Endothelial cell of umbilical vein (primary cell): Measurements from ENCODE around the gene MED16. TPM values are rescaled to one million over a fixed set of nuclear protein-coding genes. Genes with fewer than 3 reads are reported as not detected.

Experiments used
- BruUV-seq: library from RNA; stranded (reverse); fragments of 400-500 nt; replicated peaks from 2 replicates; lab custom pipeline; 2021; lab: Mats Ljungman, UMichigan
- CTCF ChIA-PET: fragments of 300-600, 350-600 bp; sonication (Branson Sonifier 250); formaldehyde crosslinking; loops from one replicate; lab custom pipeline; 2021; ENCODE audit warnings: antibody characterized with exemption, inconsistent platforms; lab: Charles Lee
- POLR2A ChIA-PET: fragments of 300-600, 350-600 bp; sonication (Branson Sonifier 250); formaldehyde crosslinking; loops from one replicate; lab custom pipeline; 2021; ENCODE audit warnings: antibody characterized with exemption, inconsistent platforms; lab: Charles Lee
- DNase-seq: peaks from one replicate; pipeline ENCODE4 v3.0.0-alpha.2; 2011; ENCODE audit warnings: low read depth, low spot score
- FAIRE-seq: peaks from 2 replicates; lab custom pipeline; 2011; peaks lifted over from hg19 to GRCh38; lab: Jason Lieb, UNC
- H2AFZ ChIP-seq: 2 replicates; pipeline ENCODE4 v1.6.0; 2012; ENCODE audit warnings: low read depth, low read length, control low read depth, inconsistent platforms
- H3K27ac ChIP-seq: 2 replicates; pipeline ENCODE4 v1.5.1; 2011; ENCODE audit warnings: low read depth, mild to moderate bottlenecking, control low read depth, low read length, moderate library complexity; ENCODE audit not compliant: insufficient read depth
- H3K27me3 ChIP-seq, 2 experiments: 2 replicates each; pipeline versions ENCODE4 v1.6.0 to v1.6.1; 2011; ENCODE audit warnings: low read length in 2 of 2, mixed read lengths in 1 of 2; ENCODE audit not compliant: control insufficient read depth in 2 of 2, insufficient read depth in 2 of 2
- H3K36me3 ChIP-seq, 2 experiments: 2 replicates in 1 of 2; 3 replicates in 1 of 2; pipeline ENCODE4 v1.5.1; 2011; ENCODE audit warnings: low read length in 2 of 2, mild to moderate bottlenecking in 1 of 2, moderate library complexity in 1 of 2; ENCODE audit not compliant: control insufficient read depth in 2 of 2, insufficient read depth in 2 of 2; ENCODE audit errors: extremely low read depth in 1 of 2
- H3K4me1 ChIP-seq: 3 replicates; pipeline ENCODE4 v1.5.1; 2011; ENCODE audit warnings: mild to moderate bottlenecking, low read length; ENCODE audit not compliant: control insufficient read depth, insufficient read depth; ENCODE audit errors: extremely low read depth
- H3K4me2 ChIP-seq: 2 replicates; pipeline ENCODE4 v1.6.1; 2011; ENCODE audit warnings: low read length, control low read depth, mixed read lengths; ENCODE audit not compliant: insufficient read depth
- H3K4me3 ChIP-seq, 3 experiments: fragments of 200-600 bp in 1 of 3; sonication (generic), shearing (Covaris generic) in 1 of 3; replicated peaks in 1 of 3; 2 replicates each; pipeline ENCODE4 v1.5.1; 2011 to 2016; ENCODE audit warnings: control low read depth in 3 of 3, low read length in 3 of 3, mild to moderate bottlenecking in 2 of 3, inconsistent platforms in 1 of 3, low read depth in 1 of 3, moderate library complexity in 1 of 3; ENCODE audit not compliant: insufficient read depth in 1 of 3
- H3K79me2 ChIP-seq: 2 replicates; pipeline ENCODE4 v1.6.0; 2012; ENCODE audit warnings: low read length, inconsistent platforms; ENCODE audit not compliant: control insufficient read depth, insufficient read depth
- H3K9ac ChIP-seq: replicated peaks from 2 replicates; pipeline ENCODE3; 2011; ENCODE audit warnings: low read length, control low read depth; ENCODE audit not compliant: insufficient read depth; ENCODE audit errors: extremely low read depth
- H3K9me1 ChIP-seq: replicated peaks from 3 replicates; pipeline ENCODE4 v1.6.0; 2011; ENCODE audit warnings: mild to moderate bottlenecking, low read length; ENCODE audit not compliant: control insufficient read depth, insufficient read depth; ENCODE audit errors: extremely low read depth
- H3K9me3 ChIP-seq: replicated peaks from 2 replicates; pipeline ENCODE4 v1.5.1; 2012; ENCODE audit warnings: low read length, inconsistent platforms; ENCODE audit not compliant: control insufficient read depth, insufficient read depth
- H4K20me1 ChIP-seq: replicated peaks from 2 replicates; pipeline ENCODE3; 2011; ENCODE audit warnings: mild to moderate bottlenecking, low read length; ENCODE audit not compliant: control insufficient read depth, insufficient read depth; ENCODE audit errors: extremely low read depth
- EZH2 ChIP-seq: IDR thresholded peaks from 2 replicates; pipeline ENCODE4 v1.6.1; 2012; ENCODE audit warnings: borderline replicate concordance, low read depth, mild to moderate bottlenecking, moderate library complexity, low read length, inconsistent platforms; ENCODE audit not compliant: severe bottlenecking
- FOS ChIP-seq: IDR thresholded peaks from 2 replicates; pipeline ENCODE4 v1.6.1; 2011; ENCODE audit warnings: mild to moderate bottlenecking, low read length, moderate library complexity, borderline replicate concordance; ENCODE audit not compliant: insufficient read depth
- GATA2 ChIP-seq: IDR thresholded peaks from 2 replicates; pipeline ENCODE4 v1.7.0; 2011; ENCODE audit warnings: low read depth, mild to moderate bottlenecking, moderate library complexity, mixed read lengths, low read length; ENCODE audit not compliant: insufficient read length, insufficient read depth
- JUN ChIP-seq: IDR thresholded peaks from 2 replicates; pipeline ENCODE4 v1.6.1; 2011; ENCODE audit warnings: borderline replicate concordance, low read depth; ENCODE audit not compliant: insufficient read length, insufficient read depth
- MYC ChIP-seq: IDR thresholded peaks from one replicate; pipeline ENCODE4 v1.6.1; 2011; ENCODE audit warnings: mild to moderate bottlenecking, low read depth, low read length
- POLR2A ChIP-seq: IDR thresholded peaks from 2 replicates; pipeline ENCODE4 v1.6.1; 2012; ENCODE audit warnings: low read depth, mild to moderate bottlenecking, control low read depth, low read length
- POLR2AphosphoS5 ChIP-seq: IDR thresholded peaks from 2 replicates; pipeline ENCODE4 v1.6.1; 2012; ENCODE audit warnings: low read depth, mild to moderate bottlenecking, control low read depth, low read length, moderate library complexity; ENCODE audit not compliant: insufficient read depth
- dilution Hi-C: fragments of 300-500 bp; cut with MboI; formaldehyde crosslinking; loops from one replicate; pipeline ENCODE4 v1.15.0; 2019; ENCODE audit warnings: low sequenced_read_pairs; ENCODE audit not compliant: extremely low pct_ligation_motif_present
- intact Hi-C: fragments of 100-400 bp; cut with micrococcal nuclease; formaldehyde crosslinking; loops from one replicate; pipeline ENCODE4 v1.10.0; 2022
- polyA plus RNA-seq, 4 experiments: library from polyadenylated mRNA; depleted of rRNA in 3 of 4; stranded (reverse) in 3 of 4; unstranded in 1 of 4; fragments of >200 nt; gene quantifications; 2 replicates each; pipeline versions ENCODE4 v1.2.1 to v1.2.3, GENCODE V29; 2011 to 2012; ENCODE audit warnings: missing spikeins in 1 of 4
- total RNA-seq: library from RNA; stranded (reverse); gene quantifications from 2 replicates; pipeline ENCODE4 v1.2.3, GENCODE V29; 2021
- TF ChIP-seq, protein P1 (sequence below), 2 donors: IDR thresholded peaks; 1 replicate in 1 of 2; 2 replicates in 1 of 2; pipeline ENCODE4 v1.5.1; 2011; ENCODE audit warnings: low read length in 2 of 2, mild to moderate bottlenecking in 2 of 2, moderate library complexity in 2 of 2, control low read depth in 1 of 2, inconsistent platforms in 1 of 2, low read depth in 1 of 2; ENCODE audit not compliant: insufficient read depth in 1 of 2; ENCODE audit errors: extremely low read depth in 1 of 2
- TF ChIP-seq, protein P2 (sequence below): IDR thresholded peaks from 2 replicates; pipeline ENCODE4 v1.6.1; 2011; ENCODE audit not compliant: insufficient read depth, insufficient read length

Gene MED16
- total and polyA plus RNA-seq, 2 donors (not counting 3 experiments of a cell fraction or from before 2014, with no cell fraction given), result 63.1 to 66.5 TPM

DNA sequence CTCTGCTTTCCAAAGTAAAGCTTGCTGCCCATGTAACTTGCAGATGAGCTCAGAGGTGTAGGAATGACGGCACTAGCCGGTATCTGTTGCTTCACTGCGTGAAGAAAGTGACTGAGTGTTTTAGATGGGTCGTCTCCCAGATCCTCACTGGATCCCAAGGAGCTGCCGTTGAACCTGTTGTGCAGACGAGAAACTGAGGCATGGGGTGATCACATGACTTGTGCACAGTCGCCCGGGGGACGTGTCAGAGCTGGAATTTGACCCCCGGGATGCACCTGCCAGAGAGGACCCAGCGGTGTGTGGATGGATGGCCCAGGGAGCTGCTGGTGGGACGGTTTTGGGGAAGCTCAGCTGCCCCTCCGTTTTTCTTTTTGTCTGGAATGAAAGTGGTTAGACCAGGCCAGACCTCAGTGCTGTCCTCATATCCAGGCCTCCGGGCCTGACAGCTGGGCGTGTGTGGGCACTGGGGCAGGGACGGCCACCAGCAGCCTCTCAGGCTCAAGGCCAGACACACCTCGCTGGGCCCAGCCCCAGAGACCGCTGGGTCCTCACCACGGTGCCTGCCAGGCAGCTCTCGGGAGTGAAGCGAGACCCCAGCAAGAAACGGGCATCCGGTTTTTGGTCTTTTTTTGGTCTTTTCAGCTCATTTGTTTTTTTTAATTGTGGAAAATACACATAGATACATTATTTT, 45.4 kb upstream of the MED16 start:
- no peaks in the 10 kb centered on the region for H3K27me3 ChIP-seq
- no peak overlapping the region for H3K4me3 ChIP-seq
- DNase-seq (no peak), FAIRE-seq (no peak)
- no TSS peak for BruUV-seq
- H3K9ac ChIP-seq, result no peak overlapping the region
- ChIA-PET POLR2A (no interaction called here), CTCF (interaction anchor here (1.1 kb wide), 1 partner anchor 14 kb away, joined by 3 read pairs; no protein-coding TSS in a partner anchor)
- no peaks in the 10 kb centered on the region for H3K9me3 ChIP-seq
- no peak overlapping the region for H3K27ac ChIP-seq
- H3K4me2 ChIP-seq, result no peak overlapping the region
- H3K9me1 ChIP-seq, result no peaks in the 10 kb centered on the region
- intact Hi-C loops, result loop anchor here (10.0 kb wide), 1 partner anchor 166 kb away; the partner anchor contains the start of gene GPX4
- peaks cover 2% of the 10 kb centered on the region for H3K79me2 ChIP-seq
- dilution Hi-C loops, result no loop called here
- no peak overlapping the region for H2AFZ ChIP-seq
- H3K4me1 ChIP-seq, result peaks cover 30% of the 10 kb centered on the region
- H3K36me3 ChIP-seq, result no peaks in the 10 kb centered on the region
- no peak for TF ChIP-seq MYC
- no peak for TF ChIP-seq GATA2
- TF ChIP-seq, protein P1, sequence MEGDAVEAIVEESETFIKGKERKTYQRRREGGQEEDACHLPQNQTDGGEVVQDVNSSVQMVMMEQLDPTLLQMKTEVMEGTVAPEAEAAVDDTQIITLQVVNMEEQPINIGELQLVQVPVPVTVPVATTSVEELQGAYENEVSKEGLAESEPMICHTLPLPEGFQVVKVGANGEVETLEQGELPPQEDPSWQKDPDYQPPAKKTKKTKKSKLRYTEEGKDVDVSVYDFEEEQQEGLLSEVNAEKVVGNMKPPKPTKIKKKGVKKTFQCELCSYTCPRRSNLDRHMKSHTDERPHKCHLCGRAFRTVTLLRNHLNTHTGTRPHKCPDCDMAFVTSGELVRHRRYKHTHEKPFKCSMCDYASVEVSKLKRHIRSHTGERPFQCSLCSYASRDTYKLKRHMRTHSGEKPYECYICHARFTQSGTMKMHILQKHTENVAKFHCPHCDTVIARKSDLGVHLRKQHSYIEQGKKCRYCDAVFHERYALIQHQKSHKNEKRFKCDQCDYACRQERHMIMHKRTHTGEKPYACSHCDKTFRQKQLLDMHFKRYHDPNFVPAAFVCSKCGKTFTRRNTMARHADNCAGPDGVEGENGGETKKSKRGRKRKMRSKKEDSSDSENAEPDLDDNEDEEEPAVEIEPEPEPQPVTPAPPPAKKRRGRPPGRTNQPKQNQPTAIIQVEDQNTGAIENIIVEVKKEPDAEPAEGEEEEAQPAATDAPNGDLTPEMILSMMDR (IDR thresholded peaks at IDR 0.05; ENCODE audit: extremely low read depth in 1 of 2, insufficient read depth in 1 of 2, low read depth in 1 of 2, low read length in 2 of 2), result no peak
- TF ChIP-seq EZH2, result no peak
- TF ChIP-seq, protein P2, sequence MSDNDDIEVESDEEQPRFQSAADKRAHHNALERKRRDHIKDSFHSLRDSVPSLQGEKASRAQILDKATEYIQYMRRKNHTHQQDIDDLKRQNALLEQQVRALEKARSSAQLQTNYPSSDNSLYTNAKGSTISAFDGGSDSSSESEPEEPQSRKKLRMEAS, result no peak
- TF ChIP-seq FOS, result no peak
- no peak for TF ChIP-seq JUN
- TF ChIP-seq POLR2A, result no peak
- no peak for TF ChIP-seq POLR2AphosphoS5
- H4K20me1 ChIP-seq, result no peaks in the 10 kb centered on the region
